ENCODE data around the gene CPLANE2.

DNA sequence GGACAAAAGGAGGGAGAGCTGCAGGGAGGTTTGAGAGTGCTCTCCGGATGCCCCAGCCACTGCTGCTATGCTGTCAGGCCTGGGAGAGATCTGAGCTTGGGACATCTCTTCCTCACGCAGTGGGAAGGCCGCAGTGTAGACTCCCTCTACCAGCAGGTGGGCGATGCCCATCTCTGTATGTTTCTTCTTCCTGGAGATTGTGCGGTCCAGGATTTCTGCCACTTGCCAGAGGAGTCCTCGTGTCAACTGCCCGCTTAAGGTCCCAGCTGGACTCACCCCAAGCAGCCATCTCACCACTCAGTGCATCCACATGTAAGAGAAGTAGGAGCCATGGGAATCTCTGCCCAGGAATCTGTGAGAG is 10.9 kb downstream of the CPLANE2 start:
- TF ChIP-seq CTCF (IDR thresholded peaks at IDR 0.05; ENCODE audit: low read depth, low read length) (no peak), POLR2A (IDR thresholded peaks at IDR 0.05; ENCODE audit: extremely low read depth, insufficient read length) (no peak)
